Measurements from ENCODE around the gene PLA2G4B. TPM values are rescaled to one million over a fixed set of nuclear protein-coding genes. Genes with fewer than 3 reads are reported as not detected.

Gene PLA2G4B
- total RNA-seq, 1 experiment from 2014 or later = 4.7 TPM

GRCh38 chr15:41849204-41849603 is 10.6 kb downstream of the PLA2G4B start:
- in situ Hi-C loops (cut with HindIII; ENCODE audit: low pct_unique_long_range_greater_than_20kb, low sequenced_read_pairs) (no loop called here), intact Hi-C loops (cut with micrococcal nuclease; ENCODE audit: unreplicated experiment) (no loop called here)
- no TSS peak for BruUV-seq (replicated peaks)
- Histone ChIP-seq H3K27me3 (ENCODE audit: control insufficient read depth, insufficient read depth, low read length) (no peaks in the 10 kb centered on the region), H3K4me3 (ENCODE audit: low read depth in 2 of 2, low read length in 2 of 2) (no peak overlapping the region), H3K36me3 (ENCODE audit: control insufficient read depth, insufficient read depth, low read length) (no peaks in the 10 kb centered on the region), H3K27ac (ENCODE audit: low read length) (no peak overlapping the region), H3K9me3 (ENCODE audit: control insufficient read depth, insufficient read depth, low read depth, low read length) (no peaks in the 10 kb centered on the region), H3K4me1 (ENCODE audit: control insufficient read depth, insufficient read depth, low read length) (no peaks in the 10 kb centered on the region)
- ChIA-PET POLR2A (no interaction called here), CTCF (no interaction called here)
- no peak for ATAC-seq
- no peak for DNase-seq (ENCODE audit: low read depth, low spot score)
- TF ChIP-seq TCF7L2 (IDR thresholded peaks at IDR 0.05; ENCODE audit: low read depth, low read length) = no peak
- TF ChIP-seq, protein P1, sequence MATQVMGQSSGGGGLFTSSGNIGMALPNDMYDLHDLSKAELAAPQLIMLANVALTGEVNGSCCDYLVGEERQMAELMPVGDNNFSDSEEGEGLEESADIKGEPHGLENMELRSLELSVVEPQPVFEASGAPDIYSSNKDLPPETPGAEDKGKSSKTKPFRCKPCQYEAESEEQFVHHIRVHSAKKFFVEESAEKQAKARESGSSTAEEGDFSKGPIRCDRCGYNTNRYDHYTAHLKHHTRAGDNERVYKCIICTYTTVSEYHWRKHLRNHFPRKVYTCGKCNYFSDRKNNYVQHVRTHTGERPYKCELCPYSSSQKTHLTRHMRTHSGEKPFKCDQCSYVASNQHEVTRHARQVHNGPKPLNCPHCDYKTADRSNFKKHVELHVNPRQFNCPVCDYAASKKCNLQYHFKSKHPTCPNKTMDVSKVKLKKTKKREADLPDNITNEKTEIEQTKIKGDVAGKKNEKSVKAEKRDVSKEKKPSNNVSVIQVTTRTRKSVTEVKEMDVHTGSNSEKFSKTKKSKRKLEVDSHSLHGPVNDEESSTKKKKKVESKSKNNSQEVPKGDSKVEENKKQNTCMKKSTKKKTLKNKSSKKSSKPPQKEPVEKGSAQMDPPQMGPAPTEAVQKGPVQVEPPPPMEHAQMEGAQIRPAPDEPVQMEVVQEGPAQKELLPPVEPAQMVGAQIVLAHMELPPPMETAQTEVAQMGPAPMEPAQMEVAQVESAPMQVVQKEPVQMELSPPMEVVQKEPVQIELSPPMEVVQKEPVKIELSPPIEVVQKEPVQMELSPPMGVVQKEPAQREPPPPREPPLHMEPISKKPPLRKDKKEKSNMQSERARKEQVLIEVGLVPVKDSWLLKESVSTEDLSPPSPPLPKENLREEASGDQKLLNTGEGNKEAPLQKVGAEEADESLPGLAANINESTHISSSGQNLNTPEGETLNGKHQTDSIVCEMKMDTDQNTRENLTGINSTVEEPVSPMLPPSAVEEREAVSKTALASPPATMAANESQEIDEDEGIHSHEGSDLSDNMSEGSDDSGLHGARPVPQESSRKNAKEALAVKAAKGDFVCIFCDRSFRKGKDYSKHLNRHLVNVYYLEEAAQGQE (IDR thresholded peaks at IDR 0.05; ENCODE audit: insufficient read depth in 1 of 2, low read depth in 2 of 2, low read length in 1 of 2) = no peak
- TF ChIP-seq CTCF (IDR thresholded peaks at IDR 0.05) = no peak
- TF ChIP-seq POLR2AphosphoS5 (IDR thresholded peaks at IDR 0.05; ENCODE audit: low read depth, low read length) = no peak
- no peak for TF ChIP-seq SIN3A (IDR thresholded peaks at IDR 0.05; ENCODE audit: borderline replicate concordance, insufficient read depth, low read depth, low read length)

DNA sequence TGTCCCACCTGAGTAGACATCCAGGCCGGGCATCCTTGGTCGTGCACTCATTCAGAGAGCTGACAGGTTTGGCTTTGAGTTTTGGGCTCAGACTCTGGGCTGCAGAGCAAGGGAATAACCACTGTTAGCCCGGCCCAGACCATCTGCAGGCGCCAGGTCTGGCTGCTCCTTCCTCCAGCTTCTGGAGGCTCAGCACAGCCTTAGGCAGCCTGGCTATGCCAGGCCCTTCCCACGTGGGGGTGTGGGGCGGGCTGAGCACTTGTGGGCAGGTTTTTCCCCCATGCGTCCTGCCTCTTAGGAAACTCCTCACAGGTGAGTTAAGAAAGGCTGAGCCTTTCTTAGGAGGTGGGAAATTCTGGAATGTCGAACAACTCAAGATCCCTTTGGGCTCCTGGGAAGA is 11.2 kb downstream of the PLA2G4B start:
- ChIA-PET CTCF (no interaction called here), POLR2A (no interaction called here)
- Histone ChIP-seq H3K4me3 (ENCODE audit: low read depth in 2 of 2, low read length in 2 of 2) (no peak overlapping the region), H3K4me1 (ENCODE audit: control insufficient read depth, insufficient read depth, low read length) (no peaks in the 10 kb centered on the region), H3K36me3 (ENCODE audit: control insufficient read depth, insufficient read depth, low read length) (no peaks in the 10 kb centered on the region), H3K27me3 (ENCODE audit: control insufficient read depth, insufficient read depth, low read length) (no peaks in the 10 kb centered on the region), H3K27ac (ENCODE audit: low read length) (no peak overlapping the region), H3K9me3 (ENCODE audit: control insufficient read depth, insufficient read depth, low read depth, low read length) (no peaks in the 10 kb centered on the region)
- DNase-seq (ENCODE audit: low read depth, low spot score) = no peak
- ATAC-seq = no peak; the same call in 1 of the 2 replicates
- TF ChIP-seq SIN3A (IDR thresholded peaks at IDR 0.05; ENCODE audit: borderline replicate concordance, insufficient read depth, low read depth, low read length) (no peak), CTCF (IDR thresholded peaks at IDR 0.05) (no peak), TCF7L2 (IDR thresholded peaks at IDR 0.05; ENCODE audit: low read depth, low read length) (no peak), POLR2AphosphoS5 (IDR thresholded peaks at IDR 0.05; ENCODE audit: low read depth, low read length) (no peak)
- TF ChIP-seq, protein P1 (IDR thresholded peaks at IDR 0.05; ENCODE audit: insufficient read depth in 1 of 2, low read depth in 2 of 2, low read length in 1 of 2) = no peak
- in situ Hi-C loops (cut with HindIII; ENCODE audit: low pct_unique_long_range_greater_than_20kb, low sequenced_read_pairs) (no loop called here), intact Hi-C loops (cut with micrococcal nuclease; ENCODE audit: unreplicated experiment) (no loop called here)
- BruUV-seq (replicated peaks) = no TSS peak
